Stimulated activated CD4-positive, alpha-beta T cell treated with anti-CD3 and anti-CD28 coated beads, Interleukin-12 subunit alpha, Interleukin-12 subunit beta, amount 100 ng/mL, for 48 hours (primary cell): ENCODE data around the gene IL17A.
"Not testable (repeated sequence)": the region's sequence is repeated elsewhere in the genome, so short reads cannot be mapped to it uniquely, and the experiment has no call there.

Experiments
- DNase-seq, 3 donors: peaks; one replicate each; pipeline ENCODE4 v3.0.0-alpha.2; 2020; ENCODE audit warnings: low read depth in 2 of 3, low spot score in 1 of 3

Gene IL17A

DNA sequence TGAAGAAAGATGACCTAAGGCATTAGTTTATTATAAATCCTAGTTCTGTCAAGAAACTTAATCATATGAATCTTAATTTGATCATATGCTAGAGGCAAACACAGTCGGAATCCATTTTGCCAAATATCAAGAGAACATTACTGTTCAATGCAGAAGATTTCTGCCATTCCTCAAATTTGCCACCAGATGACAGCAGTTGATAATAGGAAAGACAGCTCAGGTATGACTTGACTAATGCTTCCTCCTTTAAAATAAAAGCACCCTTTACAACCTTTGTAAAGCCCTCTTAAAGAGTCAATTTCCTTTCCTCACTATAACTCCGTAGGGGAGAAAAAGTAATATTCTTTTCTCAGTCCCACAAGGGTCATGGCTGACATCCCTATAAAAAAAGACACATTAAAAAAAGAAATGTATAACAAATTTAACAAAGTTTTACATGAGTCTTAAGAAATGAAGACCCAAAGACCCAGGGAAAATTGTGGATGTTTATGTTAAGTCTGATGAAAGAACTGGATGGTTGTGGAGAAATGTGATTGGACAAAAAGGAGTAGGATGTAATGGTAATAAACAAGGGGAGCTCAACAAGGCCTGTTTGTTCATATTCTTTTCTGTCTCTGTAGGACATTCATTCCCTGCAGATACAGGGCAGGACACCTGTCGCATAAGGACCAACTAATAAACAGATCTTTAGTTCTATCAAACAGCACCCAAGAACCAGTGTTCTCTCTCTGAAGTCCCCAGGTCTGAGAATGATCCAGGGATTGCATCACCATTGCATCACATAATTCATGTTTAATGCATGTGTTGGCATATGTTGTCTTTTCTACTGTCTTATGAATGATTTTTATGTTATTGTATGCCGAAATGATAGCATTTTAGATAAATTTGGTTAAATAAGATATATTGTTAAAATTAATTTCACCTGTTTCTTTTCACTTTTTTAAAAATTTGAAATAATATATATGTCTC is 23.0 kb upstream of the IL17A start:
- no peak for DNase-seq

DNA sequence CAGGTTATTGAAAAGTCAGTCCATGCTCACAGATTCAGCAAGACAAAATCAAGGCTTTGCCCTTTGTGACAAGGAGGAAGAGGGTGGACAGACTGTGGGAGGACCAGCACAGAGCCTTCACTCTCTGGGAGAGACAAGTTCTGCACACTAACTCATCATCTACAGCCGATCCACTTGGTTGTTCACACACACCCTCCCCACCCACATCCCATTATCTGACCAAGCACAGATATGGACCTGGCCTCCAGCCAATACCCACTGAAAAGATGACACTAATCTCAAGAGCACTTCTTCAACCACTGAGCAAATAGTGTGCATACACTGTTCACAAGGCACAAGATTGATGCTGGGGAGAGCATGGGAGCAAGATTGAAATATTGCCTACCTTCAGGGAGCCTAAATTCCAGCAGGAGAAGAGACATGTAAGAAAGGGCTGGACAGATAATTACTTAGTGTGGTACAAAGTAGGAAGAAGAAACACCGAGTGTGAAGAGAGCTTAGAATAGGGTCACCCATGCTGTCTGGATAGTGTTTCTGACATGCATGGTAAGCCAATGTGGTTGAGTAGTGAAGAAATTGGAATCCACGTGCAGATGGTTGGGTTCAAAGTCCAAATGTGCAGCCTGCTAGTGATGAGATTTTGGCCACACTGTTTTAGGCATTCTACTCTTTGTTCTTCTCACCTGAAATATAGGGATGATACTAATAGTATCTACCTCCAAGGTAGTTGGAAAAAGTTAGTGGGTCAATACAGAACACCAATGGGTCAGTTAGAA is 21.7 kb upstream of the IL17A start:
- no peak for DNase-seq

DNA sequence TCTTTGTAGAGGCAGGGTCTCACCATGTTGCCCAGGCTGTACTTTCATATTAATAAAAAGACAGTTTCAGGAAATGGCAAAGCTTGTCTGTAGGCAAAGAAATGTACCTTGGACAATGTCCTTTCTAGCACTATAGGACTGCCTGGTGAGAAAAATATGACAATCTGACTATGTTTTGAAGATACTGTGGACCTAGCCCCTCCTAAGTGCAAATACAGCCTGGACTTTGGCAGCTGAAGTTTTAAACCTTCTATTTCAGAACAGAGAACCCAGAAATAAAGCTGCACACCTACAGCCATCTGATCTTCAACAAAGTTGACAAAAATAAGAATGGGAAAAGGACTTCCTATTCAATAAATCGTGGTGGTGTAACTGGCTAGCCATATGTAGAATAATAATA is 18.9 kb upstream of the IL17A start:
- DNase-seq = no peak

GRCh38 chr6:52168351-52168750 is 17.8 kb upstream of the IL17A start:
- DNase-seq = not testable (repeated sequence)

DNA sequence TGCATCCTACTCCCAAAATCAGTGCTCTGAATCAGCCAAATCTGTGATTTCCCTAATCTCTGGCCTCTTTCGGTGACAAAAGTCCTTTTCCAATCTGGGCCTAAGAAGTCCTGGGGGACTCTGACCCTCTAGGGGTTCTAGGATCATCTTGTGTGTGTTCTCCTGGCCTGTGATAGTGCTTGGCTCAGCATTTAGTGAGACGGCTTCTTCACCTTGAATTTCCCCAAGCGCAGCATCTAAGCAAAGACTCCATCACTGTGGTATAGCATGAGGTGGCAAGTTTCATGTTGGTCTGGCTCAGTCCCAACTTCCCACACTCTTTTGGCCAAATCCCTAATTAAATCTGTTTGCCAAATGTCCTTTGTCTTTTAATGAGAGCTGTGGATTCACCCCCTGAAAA is 12.1 kb upstream of the IL17A start:
- no peak for DNase-seq

DNA sequence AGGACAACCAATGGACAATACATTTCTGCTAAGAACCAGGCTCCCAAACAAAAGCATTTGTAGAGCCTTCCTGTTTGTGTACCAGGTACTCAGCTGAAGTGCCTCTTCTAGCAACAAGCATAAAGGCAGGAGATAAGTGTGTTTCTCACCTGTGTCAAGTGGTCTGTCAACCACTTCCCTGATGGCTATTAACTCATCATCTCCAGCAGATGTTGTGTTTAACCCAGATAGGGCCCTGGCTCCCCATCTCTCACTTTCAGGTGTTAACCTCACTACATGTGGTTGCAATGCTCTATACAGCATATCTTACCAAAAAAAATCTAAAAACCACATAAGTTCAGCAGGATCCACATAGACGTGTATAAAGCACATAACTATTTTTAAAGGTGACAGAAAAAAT is 9.6 kb upstream of the IL17A start:
- DNase-seq = no peak

GRCh38 chr6:52177961-52178360 is 8.2 kb upstream of the IL17A start:
- DNase-seq = no peak

DNA sequence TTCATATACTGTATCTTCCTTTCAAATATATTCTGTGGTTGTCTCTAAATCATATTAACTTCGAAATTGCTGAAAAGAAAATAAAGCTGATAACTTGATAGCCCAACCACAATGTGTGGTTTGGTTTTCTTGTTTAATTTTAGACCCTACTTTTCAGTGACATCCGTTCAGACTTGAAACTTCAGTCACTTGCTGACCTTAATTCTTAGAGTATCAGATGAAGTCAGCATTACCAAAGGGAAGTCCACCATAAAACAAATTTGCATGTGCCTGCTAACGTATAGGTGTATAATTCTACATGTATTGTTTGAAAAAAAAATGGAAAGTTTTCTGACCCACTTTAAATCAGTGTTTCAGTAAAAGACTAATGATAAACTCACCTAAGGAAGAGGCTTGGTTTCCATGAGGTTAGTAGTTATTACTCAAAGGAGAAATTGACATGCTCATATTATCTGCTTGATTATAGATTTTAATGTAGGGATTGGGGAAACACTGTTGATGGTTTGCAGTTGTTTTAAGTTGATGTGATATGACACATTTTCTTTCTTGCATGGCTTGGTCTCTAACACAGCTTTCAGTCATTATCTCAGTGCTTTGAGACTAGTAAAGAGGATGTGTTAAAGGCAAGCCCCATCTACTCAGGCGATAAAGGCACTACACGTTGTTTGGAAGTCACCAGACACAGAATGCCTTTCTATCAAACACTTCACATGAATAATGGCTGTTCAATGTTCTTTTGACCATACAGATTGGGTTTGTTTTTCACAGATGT is 5.2 kb upstream of the IL17A start:
- no peak for DNase-seq

- no peak for DNase-seq
Measured at GRCh38 chr6:52183131-52183713, 3.0 kb upstream of the IL17A start.

DNA sequence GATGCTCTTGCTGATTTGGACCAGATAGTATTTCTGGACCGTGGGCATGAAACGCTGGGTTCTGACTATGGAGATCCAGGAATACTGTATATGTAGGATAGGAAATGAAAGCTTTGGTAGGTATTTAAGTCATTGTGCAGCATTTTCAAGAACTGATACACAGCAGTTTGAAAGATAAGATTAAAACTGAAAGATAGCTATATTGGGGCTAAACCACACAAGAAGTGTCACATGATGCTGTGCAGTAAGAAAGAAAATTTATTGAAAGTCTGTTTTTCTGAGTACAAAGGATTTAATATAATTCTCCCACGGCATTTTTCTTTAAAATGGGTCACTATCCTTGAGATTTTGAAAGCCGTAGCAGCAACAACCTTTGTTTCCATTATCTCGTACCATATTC is 305 bp downstream of the IL17A start:
- DNase-seq = no peak

DNA sequence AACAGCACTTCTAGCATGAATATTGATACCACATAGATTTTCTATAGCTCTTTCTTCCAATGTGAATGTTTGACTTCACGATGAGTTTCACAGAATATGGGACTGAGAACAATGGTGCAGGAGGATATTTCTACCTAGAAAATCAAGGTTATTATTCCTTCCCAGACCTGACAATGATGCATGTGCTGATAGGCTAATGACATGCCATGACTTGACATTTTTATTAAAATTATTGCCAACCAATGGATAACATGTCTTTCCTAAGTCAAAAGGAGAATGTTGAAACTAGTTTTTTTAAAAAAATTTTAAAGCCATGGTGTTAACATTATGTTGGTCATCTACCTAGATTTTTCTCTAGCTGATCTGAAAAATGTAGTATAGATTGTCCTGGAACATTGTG is 923 bp downstream of the IL17A start:
- DNase-seq = no peak

DNA sequence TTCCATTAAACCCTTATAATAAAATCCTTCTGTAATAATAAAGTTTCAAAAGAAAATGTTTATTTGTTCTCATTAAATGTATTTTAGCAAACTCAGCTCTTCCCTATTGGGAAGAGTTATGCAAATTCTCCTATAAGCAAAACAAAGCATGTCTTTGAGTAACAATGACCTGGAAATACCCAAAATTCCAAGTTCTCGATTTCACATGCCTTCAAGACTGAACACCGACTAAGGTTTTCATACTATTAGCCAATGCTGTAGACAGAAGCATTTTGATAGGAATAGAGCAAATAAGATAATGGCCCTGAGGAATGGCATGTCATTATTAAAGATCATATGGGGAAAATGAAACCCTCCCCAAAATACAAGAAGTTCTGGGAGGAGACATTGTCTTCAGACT is 3.8 kb downstream of the IL17A start:
- no peak for DNase-seq

DNA sequence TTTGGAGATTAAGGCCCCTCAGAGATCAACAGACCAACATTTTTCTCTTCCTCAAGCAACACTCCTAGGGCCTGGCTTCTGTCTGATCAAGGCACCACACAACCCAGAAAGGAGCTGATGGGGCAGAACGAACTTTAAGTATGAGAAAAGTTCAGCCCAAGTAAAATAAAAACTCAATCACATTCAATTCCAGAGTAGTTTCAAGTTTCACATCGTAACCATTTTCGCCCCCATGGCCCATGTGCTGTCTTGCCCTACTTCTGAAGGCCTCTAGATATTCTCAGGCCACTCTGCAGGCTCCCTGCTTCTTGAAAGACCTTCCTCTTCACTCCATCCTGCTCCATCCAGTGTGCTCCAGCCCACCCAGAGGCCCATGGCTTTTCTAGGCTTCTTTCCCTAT is 4.2 kb downstream of the IL17A start:
- DNase-seq = no peak

- DNase-seq = no peak
Measured at GRCh38 chr6:52191824-52192223, 5.6 kb downstream of the IL17A start.

DNA sequence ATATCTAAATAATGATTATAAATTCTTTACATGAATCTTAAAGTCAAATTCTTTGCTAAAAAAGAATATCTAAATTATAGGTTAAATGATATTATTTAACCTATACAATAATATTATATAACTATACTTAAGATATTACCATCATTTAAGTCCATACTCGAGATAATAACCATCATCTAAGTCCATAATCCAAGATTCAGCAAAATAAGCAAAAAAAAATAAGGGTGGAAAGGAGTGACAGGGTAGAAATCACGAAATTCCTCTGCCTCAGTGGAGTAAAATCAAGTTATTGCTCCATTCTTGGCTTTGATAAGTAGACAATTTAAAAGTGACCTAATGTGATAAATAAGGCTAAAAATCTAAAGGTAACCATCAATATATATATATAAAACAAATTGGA is 9.7 kb downstream of the IL17A start:
- DNase-seq = no peak

- not testable (repeated sequence) for DNase-seq
Measured at GRCh38 chr6:52200088-52200487, 13.9 kb downstream of the IL17A start.

- DNase-seq = no peak
Measured at GRCh38 chr6:52201046-52201445, 14.9 kb downstream of the IL17A start.

GRCh38 chr6:52201493-52201892 is 15.3 kb downstream of the IL17A start:
- DNase-seq = no peak

DNA sequence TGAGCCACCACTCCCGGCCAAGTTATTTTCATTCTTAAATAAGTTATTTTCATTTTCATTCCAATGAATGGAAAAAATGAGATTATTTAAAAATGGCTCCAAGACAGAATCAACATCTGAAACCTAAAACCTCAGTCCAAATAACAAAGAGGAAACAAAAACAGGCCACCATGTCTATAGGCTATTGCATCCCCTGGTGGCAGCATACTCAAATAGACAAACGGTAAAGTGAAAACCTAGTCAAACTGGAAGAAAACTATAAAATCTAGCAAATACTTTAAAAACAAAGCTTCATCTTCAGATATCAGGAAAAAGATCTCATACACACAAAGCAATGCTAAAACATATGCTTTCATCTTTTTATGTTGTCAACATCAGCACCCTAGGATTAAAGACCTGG is 20.9 kb downstream of the IL17A start:
- DNase-seq = no peak

- DNase-seq = no peak
Measured at GRCh38 chr6:52208612-52209011, 22.4 kb downstream of the IL17A start.

GRCh38 chr6:52209770-52210169 is 23.6 kb downstream of the IL17A start:
- no peak for DNase-seq
